Activated T-cell treated with anti-CD3 and anti-CD28 coated beads, Interleukin-2, amount 50 U/mL, for 72 hours (primary cell): ENCODE results near the gene CCL22. TPM values are rescaled to one million over a fixed set of nuclear protein-coding genes. Genes with fewer than 3 reads are reported as not detected.

Source experiments
- ATAC-seq, 2 donors: fragments of 150-1000 bp; cut with Tn5 transposase; replicated peaks in 1 of 2; 2 replicates each; pipeline ENCODE4 v1.10.0; 2021; ENCODE audit warnings: moderate library complexity in 2 of 2, mild to moderate bottlenecking in 1 of 2
- DNase-seq, 2 donors: peaks; one replicate each; pipeline ENCODE4 v3.0.0; 2021 to 2022; ENCODE audit warnings: mixed read lengths in 1 of 2
- H3K27ac Mint-ChIP-seq: one replicate; pipeline ENCODE4 v1.8.0; 2022; ENCODE audit warnings: mild to moderate bottlenecking, moderate library complexity, mixed read lengths
- H3K27me3 Mint-ChIP-seq: one replicate; pipeline ENCODE4 v1.8.0; 2022; ENCODE audit warnings: low read depth, mixed read lengths
- H3K36me3 Mint-ChIP-seq, 2 donors: one replicate each; pipeline ENCODE4 v1.8.0; 2022; ENCODE audit warnings: mixed read lengths in 2 of 2, mild to moderate bottlenecking in 1 of 2; ENCODE audit not compliant: insufficient read depth in 2 of 2
- H3K4me1 Mint-ChIP-seq: one replicate; pipeline ENCODE4 v1.8.0; 2022; ENCODE audit warnings: low read depth, mixed read lengths
- H3K4me3 Mint-ChIP-seq, 2 donors: one replicate each; pipeline ENCODE4 v1.8.0; 2022; ENCODE audit warnings: mild to moderate bottlenecking in 2 of 2, mixed read lengths in 2 of 2, moderate library complexity in 2 of 2
- H3K9me3 Mint-ChIP-seq, 2 donors: one replicate each; pipeline ENCODE4 v1.8.0; 2022; ENCODE audit warnings: mixed read lengths in 2 of 2
- total RNA-seq, 2 donors: library from RNA; stranded (reverse); gene quantifications; one replicate each; pipeline ENCODE4 v1.2.3, GENCODE V29; 2022

The CCL22 gene
- total RNA-seq, 2 donors from 2014 or later: 4.6 to 8.0 TPM

- DNase-seq: no peak
- Mint-ChIP-seq H3K27ac (no peak overlapping the region), H3K36me3 (no peaks in the 10 kb centered on the region), H3K4me1 (peaks cover 12% of the 10 kb centered on the region), H3K27me3 (no peaks in the 10 kb centered on the region), H3K9me3 (no peaks in the 10 kb centered on the region), H3K4me3 (no peak overlapping the region)
- ATAC-seq: no peak
These were observed 55.1 kb downstream of the CCL22 start for GRCh38 chr16:57413733-57414132.

Other genes with a start within 250 kb of the CCL22 start
- 100 to 1,000 TPM; 120 to 140 TPM for gene PSME3IP1, start 172.7 kb upstream of the CCL22 start, total RNA-seq
- 10 to 100 TPM; 33.9 to 39.8 TPM for gene RSPRY1, start 172.5 kb upstream of the CCL22 start, total RNA-seq
- gene ARL2BP, start 113.5 kb upstream of the CCL22 start, total RNA-seq: 10 to 100 TPM; 27.9 to 30.3 TPM
- under 1 TPM in 1 of 2 donors, not detected in 1; 0.48 TPM for gene PLLP, start 74.1 kb upstream of the CCL22 start, total RNA-seq
- not detected for gene CX3CL1, start 13.7 kb downstream of the CCL22 start, total RNA-seq
- 1 to 10 TPM; 1.3 to 7.4 TPM for gene CCL17, start 46.0 kb downstream of the CCL22 start, total RNA-seq
- gene CIAPIN1, start 88.6 kb downstream of the CCL22 start, total RNA-seq: 10 to 100 TPM; 39.6 to 49.7 TPM
- 10 to 100 TPM; 31.4 to 35.2 TPM for gene COQ9, start 88.7 kb downstream of the CCL22 start, total RNA-seq
- gene POLR2C, start 103.9 kb downstream of the CCL22 start, total RNA-seq: 10 to 100 TPM; 65.7 to 67.5 TPM
- 10 to 100 TPM; 12.0 to 19.6 TPM for gene DOK4, start 127.7 kb downstream of the CCL22 start, total RNA-seq
- 10 to 100 TPM in 1 of 2 donors, 1 to 10 TPM in 1; 8.1 to 14.6 TPM for gene CCDC102A, start 177.8 kb downstream of the CCL22 start, total RNA-seq
- gene ADGRG5, start 183.9 kb downstream of the CCL22 start, total RNA-seq: 1 to 10 TPM; 3.9 to 9.3 TPM